M059J (cell line): ENCODE results near the gene OASL. TPM values are rescaled to one million over a fixed set of nuclear protein-coding genes. Genes with fewer than 3 reads are reported as not detected.

ENCODE experiments used
- DNase-seq: peaks from one replicate; pipeline ENCODE4 v3.0.0-alpha.2; 2012; ENCODE audit warnings: low read depth
- total RNA-seq: library from RNA; depleted of rRNA; stranded (reverse); fragments of >200 nt; shearing (Covaris generic); gene quantifications from 2 replicates; pipeline ENCODE4 v1.2.3, GENCODE V29; 2014

Gene OASL
- total RNA-seq, 1 experiment from 2014 or later = 115 TPM

DNA sequence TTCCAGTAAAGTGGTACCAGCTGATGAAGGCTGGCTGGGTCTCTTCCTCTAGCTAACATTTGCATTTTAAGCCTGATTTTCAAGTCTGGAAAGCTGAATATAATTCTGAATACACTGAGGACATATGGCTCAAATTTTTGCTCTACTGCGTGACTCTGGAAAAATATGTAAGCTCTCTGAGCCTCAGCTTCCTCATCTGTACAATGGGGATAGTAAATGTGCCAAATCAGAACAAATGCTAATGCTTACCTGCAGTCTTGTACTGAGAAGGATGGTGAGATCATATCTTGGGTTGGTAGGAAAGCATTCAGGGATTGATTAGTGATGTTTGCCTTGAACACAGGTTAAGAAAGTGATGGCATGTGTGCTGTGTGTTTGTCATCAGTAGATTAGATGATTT, 46.1 kb downstream of the OASL start:
- DNase-seq = no peak

DNA sequence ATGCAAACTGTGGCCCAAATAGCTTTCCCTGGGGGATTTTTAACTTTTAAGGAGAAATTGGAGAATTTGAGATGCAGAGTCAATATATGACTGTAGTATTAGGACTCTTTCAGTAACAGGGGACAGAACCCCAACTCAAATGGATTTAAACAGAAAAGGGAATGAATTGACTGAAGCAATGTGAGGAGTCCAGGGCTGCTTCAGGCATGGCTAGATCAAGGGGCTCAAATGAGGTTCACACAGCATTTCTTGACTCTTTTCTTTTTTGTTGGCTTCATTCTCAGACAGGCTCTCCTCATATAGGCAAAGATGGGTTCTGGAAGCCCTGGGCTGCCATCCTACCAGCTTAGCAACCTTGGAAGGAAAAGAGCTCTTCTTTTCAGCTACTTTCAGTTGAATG, 47.1 kb downstream of the OASL start:
- DNase-seq = no peak

DNA sequence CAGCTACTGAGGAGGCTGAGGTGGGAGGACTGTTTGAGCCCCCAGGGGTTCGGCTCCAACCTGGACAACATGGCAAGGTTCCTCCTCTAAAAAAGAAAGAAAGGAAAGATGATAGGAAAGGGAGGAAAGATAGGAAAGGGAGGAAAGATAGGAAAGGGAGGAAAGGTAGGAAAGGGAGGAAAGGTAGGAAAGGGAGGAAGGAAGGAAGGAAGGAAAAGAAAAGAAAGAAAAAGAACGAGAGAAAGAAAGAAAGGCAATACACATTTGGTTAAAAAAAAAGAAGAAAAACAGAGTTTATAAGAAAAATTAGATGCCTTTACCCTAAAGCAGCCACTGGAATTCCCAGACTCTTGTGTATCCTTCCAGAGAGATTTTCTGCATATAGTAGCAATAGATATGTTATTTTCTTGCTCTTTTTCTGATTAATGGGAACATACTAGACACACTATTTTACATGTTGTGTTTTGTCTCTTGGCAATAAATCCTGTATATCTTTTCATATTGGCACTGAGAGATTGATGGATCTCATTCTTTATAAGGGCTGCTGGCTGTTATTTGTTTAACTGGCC, 48.5 kb downstream of the OASL start:
- DNase-seq = no peak

DNA sequence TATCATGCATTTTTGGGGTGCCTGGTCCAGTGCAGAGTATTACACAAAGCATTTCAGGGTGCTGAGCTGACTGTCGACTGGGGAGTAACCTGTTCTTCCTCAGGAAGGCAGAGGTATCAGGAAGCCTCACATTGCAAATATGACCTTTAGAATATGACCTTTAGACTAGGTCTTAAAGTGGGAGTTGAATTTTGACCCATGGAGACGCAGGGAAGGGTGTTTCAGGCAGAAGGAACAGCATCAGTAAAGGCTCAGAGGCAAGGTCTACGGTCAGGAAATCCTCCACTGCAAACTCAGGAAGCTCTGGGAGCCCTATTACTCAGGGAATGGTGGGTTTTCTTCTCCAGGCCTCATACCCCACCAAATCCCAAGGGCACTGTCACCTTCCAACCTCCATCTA, 49.4 kb downstream of the OASL start:
- DNase-seq = no peak

DNA sequence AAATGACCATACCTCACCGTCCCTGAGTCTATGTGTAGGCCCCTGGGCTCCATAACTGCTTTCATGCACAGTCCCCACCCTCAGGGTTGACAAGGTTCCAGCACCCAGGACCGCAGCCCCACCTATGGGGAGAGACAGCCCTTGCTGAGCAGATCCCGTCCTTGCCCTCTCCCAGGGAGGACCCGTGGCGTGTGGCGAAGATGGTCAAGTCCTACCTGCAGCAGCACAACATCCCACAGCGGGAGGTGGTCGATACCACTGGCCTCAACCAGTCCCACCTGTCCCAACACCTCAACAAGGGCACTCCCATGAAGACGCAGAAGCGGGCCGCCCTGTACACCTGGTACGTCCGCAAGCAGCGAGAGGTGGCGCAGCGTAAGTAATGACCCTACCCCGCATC, 50.4 kb downstream of the OASL start:
- DNase-seq = no peak

DNA sequence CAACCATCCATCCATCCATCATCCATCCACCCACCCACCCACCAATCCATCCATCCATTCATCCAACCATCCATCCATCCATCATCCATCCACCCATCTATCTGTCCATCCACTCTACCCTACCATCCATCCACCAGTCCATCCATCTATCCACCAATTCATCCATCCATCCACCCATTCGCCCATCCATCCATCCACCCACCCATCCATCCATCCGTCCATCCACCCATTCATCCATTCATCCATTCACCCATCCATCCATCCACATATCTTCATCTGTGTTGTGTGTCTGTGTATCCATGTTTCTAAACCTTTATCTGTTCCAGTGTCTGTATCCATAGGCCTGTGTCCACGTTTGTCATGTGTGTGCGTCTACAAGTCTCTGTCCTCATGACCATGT, 50.8 kb downstream of the OASL start:
- no peak for DNase-seq

DNA sequence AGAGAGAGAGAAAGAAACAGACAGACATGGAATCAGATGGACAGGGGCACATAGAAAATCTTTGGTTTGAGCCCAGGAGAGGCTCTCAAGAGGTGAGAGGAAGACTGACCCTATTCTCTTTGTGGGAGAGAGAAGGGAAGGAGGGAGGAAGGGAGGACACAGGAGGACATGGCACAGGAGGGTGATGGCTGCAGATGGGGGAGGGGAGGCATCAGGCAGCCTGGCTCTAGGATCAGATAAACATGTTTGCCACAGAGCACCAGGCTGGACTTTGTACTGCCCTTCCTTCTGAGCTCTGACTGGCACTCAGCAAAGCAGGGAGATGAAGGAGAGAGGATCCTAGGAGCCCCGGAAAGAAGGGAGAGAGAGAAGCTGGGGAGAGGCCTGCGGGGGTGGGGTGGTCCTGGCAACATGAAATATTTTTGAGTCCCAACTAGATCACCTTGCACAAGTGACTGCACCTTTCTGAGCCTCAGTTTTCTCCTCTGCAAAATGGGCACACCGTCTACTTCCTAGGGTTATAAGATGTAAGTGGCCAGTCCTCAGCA, 54.6 kb downstream of the OASL start:
- DNase-seq = no peak

DNA sequence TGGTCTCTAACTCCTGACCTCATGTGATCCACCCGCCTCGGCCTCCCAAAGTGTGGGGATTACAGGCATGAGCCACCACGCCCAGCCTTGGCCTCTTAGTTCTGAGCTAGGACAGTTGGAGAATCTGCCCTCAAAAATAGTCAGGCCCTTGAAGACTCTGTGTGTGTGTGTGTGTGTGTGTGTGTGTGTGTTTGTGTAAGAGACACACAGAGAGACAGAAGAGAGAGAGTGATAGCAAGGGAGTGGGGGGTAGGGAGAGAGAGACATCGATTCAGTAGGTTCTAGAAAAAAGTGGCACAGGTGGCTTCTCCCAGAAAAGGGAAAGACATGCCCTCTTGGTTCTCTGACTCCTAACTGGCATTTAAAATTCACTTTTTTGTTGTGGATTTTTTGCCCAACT, 55.3 kb downstream of the OASL start:
- DNase-seq = no peak

DNA sequence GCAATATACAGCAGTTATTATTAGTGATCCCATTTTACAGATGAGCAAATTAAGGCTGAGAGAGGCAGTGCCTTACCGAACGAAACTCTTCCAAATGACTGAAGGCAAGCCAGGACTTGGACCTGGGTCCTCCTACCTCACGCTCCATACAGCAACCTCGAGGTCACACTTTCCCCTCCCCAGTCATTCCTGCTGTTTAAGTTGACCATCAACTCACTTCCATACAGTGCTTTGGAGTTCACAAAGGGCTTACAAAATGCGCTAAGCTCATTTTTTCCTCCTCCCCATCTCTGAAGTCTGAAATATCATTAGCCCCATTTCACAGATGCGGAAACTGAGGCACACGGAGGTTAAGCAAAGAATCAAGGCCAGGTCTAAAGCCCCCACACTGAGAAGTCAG, 56.4 kb downstream of the OASL start:
- no peak for DNase-seq

DNA sequence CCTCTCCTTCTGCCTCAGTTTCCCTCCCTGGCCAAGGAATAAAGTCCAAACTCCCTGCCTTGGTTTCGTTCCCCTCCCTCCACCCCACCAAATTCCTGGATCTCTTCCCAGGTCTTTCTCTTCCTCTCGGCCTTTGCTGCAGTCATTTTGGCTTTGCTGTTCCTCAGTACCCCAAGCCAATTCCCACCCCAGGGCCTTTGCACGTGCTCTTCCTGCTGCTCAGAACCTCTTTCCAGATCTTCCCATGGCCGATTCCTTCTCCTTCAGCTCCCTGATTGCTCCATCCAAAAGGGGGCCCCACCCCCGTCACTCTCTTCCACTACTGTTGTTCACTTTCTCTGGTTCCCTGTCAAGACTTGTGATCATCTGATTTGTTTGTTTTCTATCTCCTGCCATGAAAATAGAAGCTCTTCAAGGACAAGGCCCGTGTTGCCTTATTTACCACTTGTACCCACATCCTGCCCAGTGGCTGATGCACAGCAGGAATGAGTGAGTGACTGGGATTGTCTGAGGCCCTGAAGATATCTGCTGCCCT, 57.6 kb downstream of the OASL start:
- DNase-seq = no peak

DNA sequence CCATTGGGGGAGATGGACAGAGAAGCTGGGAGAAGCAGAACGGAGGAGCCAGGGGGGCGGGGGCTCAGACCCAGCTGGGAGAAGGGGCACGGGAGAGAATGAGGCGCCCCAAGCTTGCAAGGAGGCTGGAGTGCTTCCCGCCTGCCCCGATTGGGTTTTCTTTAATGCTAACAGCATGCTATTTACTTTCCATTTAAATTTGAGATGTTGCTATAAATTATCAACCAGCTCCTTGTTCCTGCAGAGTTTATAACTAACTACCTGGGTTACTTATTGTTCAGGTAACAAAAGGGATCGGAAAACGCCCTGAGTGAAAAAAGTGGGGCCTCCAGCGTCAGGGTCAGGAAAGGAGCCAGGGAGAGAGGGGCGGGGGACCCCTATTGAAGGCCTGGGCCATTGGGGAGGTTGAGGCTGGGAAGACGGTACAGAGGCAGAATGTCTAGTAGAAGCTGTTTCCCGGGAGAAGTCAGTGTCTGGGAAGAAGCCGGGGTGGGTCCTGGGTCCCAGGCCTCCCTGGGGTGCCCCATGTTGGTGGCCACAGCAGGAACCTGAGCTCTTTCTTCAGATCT, 58.2 kb downstream of the OASL start:
- no peak for DNase-seq

DNA sequence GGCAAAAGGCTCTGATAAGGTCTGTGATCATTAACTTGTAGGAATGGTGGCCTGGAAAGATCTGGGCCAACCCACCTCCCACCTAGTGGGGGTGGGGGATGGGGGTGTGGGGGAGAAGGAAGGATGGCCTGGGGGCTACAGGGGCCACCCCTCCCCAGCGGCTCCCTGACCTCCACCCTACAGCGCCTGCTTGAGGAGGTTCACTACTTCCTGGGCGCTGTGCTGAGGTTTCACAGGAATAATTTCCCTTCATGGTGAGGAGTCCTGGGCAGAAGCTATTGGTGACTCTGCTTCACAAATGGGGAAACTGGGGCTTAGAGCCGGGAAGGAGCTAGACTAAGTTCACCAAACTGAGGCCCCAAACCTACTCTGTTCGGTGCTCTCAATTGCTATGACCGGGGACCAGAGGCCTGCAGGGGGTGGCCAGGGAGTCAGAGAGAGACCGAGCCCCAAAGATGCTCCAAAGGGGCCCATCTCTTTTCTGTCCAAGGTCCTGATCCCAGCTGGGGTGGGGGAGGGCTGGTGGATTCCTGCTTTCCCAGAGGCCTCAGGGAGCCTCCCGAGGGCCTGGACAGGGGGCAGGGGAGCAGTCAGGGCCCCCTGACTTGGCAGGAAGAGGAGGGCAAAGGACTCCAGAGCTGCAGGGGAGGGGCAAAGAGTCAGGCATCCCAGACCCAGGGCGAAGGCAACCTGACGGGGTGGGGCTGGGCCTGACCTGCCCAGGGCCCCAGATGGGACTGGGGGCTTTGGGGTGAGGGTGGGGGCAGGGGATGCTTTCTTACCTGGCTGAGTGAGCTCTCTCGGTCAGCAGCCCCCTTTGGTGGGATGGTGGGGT, 59.0 kb downstream of the OASL start:
- DNase-seq = no peak

DNA sequence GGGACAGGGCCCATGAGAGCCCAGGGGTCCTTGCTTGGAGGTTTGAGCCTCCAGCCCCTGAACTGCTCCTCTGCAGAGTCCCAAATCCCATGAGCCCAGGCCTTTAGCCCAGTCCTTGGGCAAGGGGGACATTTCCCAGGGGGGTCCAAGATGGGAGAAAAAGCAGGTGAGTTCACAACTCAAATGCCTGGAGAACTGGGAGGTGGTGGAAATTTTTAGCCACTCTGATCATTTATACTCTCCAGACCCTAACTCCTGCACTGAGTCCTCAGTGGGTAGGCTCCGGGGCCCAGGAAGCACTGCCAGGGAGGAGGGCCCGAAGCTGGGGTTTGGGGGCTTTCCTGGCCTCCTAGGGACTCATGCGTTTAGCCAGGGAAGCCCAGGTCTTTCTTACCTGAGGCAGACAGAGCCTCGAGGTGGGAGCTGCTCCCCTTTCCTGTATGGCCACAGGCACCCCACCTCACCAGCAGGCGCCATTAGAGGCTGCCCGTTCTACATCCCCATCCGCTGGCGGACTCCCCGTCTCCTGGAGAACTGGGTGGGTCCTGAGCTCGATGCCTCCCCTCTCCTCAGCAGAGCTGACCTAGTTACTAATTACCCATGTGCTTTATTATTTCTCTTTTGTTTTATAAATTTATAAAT, 59.7 kb downstream of the OASL start:
- no peak for DNase-seq

DNA sequence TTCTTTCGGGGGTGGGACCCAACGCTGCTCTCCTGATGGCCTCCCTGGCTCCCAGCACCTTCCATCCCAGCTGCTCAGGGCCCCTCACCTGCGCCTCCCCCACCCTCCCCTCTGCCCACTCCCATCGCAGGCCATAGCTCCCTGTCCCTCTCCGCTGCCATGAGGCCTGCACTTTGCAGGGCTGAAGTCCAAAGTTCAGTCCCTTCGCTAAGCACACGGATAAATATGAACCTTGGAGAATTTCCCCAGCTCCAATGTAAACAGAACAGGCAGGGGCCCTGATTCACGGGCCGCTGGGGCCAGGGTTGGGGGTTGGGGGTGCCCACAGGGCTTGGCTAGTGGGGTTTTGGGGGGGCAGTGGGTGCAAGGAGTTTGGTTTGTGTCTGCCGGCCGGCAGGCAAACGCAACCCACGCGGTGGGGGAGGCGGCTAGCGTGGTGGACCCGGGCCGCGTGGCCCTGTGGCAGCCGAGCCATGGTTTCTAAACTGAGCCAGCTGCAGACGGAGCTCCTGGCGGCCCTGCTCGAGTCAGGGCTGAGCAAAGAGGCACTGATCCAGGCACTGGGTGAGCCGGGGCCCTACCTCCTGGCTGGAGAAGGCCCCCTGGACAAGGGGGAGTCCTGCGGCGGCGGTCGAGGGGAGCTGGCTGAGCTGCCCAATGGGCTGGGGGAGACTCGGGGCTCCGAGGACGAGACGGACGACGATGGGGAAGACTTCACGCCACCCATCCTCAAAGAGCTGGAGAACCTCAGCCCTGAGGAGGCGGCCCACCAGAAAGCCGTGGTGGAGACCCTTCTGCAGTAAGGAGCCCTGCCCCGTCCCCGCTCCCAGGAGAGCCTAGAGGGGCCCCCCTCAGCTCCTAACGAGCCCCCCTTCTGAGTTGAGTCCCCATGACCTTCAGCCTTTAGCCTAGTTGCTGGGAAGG, 60.5 kb downstream of the OASL start, which contains the start of gene HNF1A:
HNF1A (plus strand) TSS at position 248 of the 924 bp plus-strand sequence; CDS start at position 474, 226 bp downstream.
- DNase-seq = no peak

DNA sequence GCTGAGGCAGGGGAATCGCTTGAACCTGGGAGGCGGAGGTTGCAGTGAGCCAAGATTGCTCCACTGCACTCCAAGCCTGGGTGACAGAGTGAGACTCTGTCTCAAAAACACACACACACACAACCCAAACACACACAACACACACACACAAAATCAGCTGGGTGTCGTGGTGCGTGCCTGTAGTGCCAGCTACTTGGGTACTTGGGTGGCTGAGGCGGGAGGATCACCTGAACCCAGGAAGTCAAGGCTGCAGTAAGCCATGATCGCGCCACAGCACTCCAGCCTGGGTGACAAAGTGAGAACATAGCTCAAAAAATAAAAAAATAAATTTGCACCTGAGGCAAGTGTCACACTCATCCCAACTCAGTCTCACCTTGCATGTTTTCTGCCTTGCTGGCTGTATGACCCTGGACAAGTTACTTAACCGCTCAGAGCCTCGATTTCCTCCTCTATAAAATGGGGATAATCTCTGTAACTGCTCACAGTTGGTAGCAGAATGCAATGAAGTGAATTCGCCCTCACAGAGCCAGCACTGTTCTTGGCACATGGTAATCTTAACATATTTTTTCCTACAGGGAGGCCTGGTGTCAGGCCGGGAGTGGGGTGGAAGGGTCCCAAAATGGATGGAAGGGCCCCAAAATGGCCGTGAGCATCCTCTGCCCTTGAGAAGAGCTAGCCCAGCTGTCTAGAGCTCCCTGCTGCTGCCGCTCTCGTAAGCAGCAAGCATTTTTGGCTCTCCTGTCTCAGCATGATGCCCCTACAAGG, 61.3 kb downstream of the OASL start:
- DNase-seq = no peak

DNA sequence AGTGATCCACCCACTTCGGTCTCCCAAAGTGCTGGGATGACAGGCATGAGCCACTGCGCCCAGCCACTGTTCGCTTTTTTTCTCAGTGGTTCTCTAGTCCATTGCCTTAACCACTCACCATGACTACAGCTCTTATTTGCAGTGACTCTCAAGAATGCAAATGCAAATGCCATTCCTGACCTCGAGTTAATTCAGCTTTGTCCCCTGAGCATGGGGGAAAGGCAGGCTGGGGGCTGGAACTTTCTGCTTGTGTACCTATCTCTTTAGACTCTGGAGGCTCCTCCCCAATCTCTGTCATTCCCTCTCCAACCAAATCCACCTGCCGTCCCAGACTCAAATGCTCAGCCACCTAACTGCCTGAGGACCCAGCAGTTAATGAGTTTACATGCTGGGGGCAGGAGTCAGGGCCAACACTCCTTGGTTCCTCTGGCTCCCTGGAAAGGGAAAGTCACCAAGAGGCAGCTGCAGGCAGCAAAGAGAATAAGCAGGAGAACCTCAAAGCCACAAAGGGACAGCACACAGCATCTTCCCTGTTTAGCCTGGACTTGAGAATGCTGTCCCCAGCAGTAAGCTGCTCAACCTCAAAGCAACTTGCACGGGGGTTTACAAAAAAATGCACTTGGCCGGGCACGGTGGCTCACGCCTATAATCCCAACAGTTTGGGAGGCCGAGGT, 66.0 kb downstream of the OASL start:
- DNase-seq = peak; percentile 60

DNA sequence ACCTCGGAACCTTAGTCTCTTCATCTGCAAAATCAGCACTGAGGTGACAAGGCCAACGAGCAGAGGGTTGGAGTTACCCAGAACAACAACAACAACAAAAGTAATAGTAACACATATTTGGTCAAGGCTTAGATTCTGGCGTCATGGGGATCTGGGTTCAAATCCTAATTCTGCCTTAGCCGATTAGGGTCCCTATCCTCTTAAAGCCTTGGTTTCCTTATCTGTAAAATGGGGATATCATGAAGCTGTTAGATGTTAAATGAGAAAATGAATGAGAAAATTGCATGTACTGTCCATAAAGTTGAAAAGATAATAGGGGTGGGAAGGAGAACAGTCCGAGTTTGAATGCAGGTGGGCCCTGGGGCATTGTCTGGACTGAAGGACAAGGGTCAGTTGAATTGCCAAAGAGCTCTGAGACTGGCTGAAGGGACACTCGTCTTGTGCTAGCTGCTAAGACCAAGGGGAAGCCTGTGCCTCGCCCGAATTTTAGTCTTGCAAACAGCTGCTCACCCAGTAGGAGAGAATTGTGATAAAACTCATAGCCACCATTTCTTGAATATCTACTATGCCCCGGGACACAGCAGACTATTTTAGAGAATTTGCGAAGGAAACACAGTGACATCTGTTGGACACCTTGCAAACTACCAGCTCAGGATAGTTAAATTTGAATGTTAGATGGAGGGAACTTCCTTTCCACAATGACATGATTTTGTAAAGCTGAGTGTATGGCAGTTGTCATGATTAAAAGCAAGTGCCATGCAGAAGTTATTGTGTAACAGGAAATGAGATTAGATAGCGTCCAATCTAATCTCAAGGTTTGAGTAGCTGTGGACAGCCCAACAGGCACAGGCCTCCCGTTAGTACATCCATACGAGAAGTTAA, 67.5 kb downstream of the OASL start:
- peak; percentile 62 for DNase-seq

DNA sequence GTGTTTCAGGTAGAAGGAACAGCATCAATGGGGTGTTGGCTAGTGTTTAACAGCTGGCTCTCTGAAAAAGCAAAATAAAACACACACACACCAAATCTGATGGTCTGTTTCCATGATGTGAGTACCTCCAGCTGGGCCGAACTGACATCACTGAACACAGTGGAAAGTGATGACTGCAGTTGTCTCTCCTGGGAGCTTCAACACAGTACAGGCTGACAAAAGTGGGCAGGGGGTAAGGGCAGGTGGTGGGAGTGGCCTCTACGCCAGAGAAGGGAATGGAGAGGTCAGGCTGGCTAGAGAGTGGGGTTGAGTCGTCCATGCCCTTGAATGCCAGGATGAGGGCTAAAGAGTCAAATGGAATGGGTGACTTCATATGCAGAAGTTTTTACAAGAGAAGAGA, 68.7 kb downstream of the OASL start:
- no peak for DNase-seq
